NCI-H748 (cell line): ENCODE results near the gene PLPP2.
"Not testable (repeated sequence)": the region's sequence is repeated elsewhere in the genome, so short reads cannot be mapped to it uniquely, and the experiment has no call there.

Experiments
- DNase-seq: peaks from one replicate; lab custom pipeline; 2025; ENCODE audit not compliant: unreplicated experiment; lab: John Stamatoyannopoulos, UW

The PLPP2 gene

GRCh38 chr19:273393-273792, 17.8 kb downstream of the PLPP2 start:
- DNase-seq = no peak

GRCh38 chr19:271856-272255, 19.3 kb downstream of the PLPP2 start:
- DNase-seq = no peak

- DNase-seq = not testable (repeated sequence)
Measured at GRCh38 chr19:270766-271318, 20.4 kb downstream of the PLPP2 start.

GRCh38 chr19:269241-269640, 22.0 kb downstream of the PLPP2 start:
- DNase-seq = no peak

- DNase-seq = no peak
Measured at GRCh38 chr19:262125-262524, 29.1 kb downstream of the PLPP2 start.

GRCh38 chr19:256804-257203, 34.4 kb downstream of the PLPP2 start:
- DNase-seq = not testable (repeated sequence)

- not testable (repeated sequence) for DNase-seq
Measured at GRCh38 chr19:252421-253186, 38.6 kb downstream of the PLPP2 start.

- no peak for DNase-seq
Measured at GRCh38 chr19:246551-246950, 44.7 kb downstream of the PLPP2 start.

- DNase-seq = not testable (repeated sequence)
Measured at GRCh38 chr19:245900-246299, 45.3 kb downstream of the PLPP2 start.

GRCh38 chr19:245457-245856, 45.7 kb downstream of the PLPP2 start:
- DNase-seq = no peak
